ENCODE data around the gene AQP10.
A peak's percentile ranks its signal among the peaks of the same experiment; 100 is the strongest.
"Not testable (repeated sequence)": the region's sequence is repeated elsewhere in the genome, so short reads cannot be mapped to it uniquely, and the experiment has no call there.

Gene AQP10

GRCh38 chr1:154342836-154343472, 22.1 kb downstream of the AQP10 start:
- peak; percentile 42 to 62 for DNase-seq (ENCODE audit: extremely low read depth in 1 of 2, low read depth in 1 of 2)

GRCh38 chr1:154344977-154345837, 24.3 kb downstream of the AQP10 start:
- DNase-seq (ENCODE audit: extremely low read depth in 1 of 2, low read depth in 1 of 2), result peak; percentile 50 to 60

GRCh38 chr1:154346276-154346917, 25.5 kb downstream of the AQP10 start:
- DNase-seq (ENCODE audit: extremely low read depth in 1 of 2, low read depth in 1 of 2), result no peak

GRCh38 chr1:154347961-154348360, 27.1 kb downstream of the AQP10 start:
- no peak for DNase-seq (ENCODE audit: extremely low read depth in 1 of 2, low read depth in 1 of 2)

GRCh38 chr1:154348429-154349076, 27.7 kb downstream of the AQP10 start:
- no peak for DNase-seq (ENCODE audit: extremely low read depth in 1 of 2, low read depth in 1 of 2)

- DNase-seq (ENCODE audit: extremely low read depth in 1 of 2, low read depth in 1 of 2), result no peak
Observed at GRCh38 chr1:154349121-154349520, 28.2 kb downstream of the AQP10 start.

- DNase-seq (ENCODE audit: extremely low read depth in 1 of 2, low read depth in 1 of 2), result no peak
Observed at GRCh38 chr1:154350383-154350782, 29.5 kb downstream of the AQP10 start.

GRCh38 chr1:154351363-154352068, 30.6 kb downstream of the AQP10 start:
- DNase-seq (ENCODE audit: extremely low read depth in 1 of 2, low read depth in 1 of 2), result no peak

GRCh38 chr1:154352245-154352580, 31.3 kb downstream of the AQP10 start:
- DNase-seq (ENCODE audit: extremely low read depth in 1 of 2, low read depth in 1 of 2), result no peak

- no peak for DNase-seq (ENCODE audit: extremely low read depth in 1 of 2, low read depth in 1 of 2)
Observed at GRCh38 chr1:154352581-154353459, 31.9 kb downstream of the AQP10 start.

GRCh38 chr1:154353460-154353904, 32.6 kb downstream of the AQP10 start:
- DNase-seq (ENCODE audit: extremely low read depth in 1 of 2, low read depth in 1 of 2), result no peak

GRCh38 chr1:154353966-154354365, 33.1 kb downstream of the AQP10 start:
- DNase-seq (ENCODE audit: extremely low read depth in 1 of 2, low read depth in 1 of 2), result no peak

GRCh38 chr1:154358519-154358918, 37.6 kb downstream of the AQP10 start:
- no peak for DNase-seq (ENCODE audit: extremely low read depth in 1 of 2, low read depth in 1 of 2)

GRCh38 chr1:154360288-154360687, 39.4 kb downstream of the AQP10 start:
- no peak for DNase-seq (ENCODE audit: extremely low read depth in 1 of 2, low read depth in 1 of 2)

GRCh38 chr1:154360881-154361280, 40.0 kb downstream of the AQP10 start:
- not testable (repeated sequence) for DNase-seq (ENCODE audit: extremely low read depth in 1 of 2, low read depth in 1 of 2)

- DNase-seq (ENCODE audit: extremely low read depth in 1 of 2, low read depth in 1 of 2), result no peak
Observed at GRCh38 chr1:154361357-154361756, 40.5 kb downstream of the AQP10 start.

- DNase-seq (ENCODE audit: extremely low read depth in 1 of 2, low read depth in 1 of 2), result no peak
Observed at GRCh38 chr1:154371436-154371835, 50.5 kb downstream of the AQP10 start.

- DNase-seq (ENCODE audit: extremely low read depth in 1 of 2, low read depth in 1 of 2), result not testable (repeated sequence)
Observed at GRCh38 chr1:154373777-154374357, 53.0 kb downstream of the AQP10 start.
